SK-N-SH (cell line): Measurements from ENCODE around the gene HK3. TPM values are rescaled to one million over a fixed set of nuclear protein-coding genes. Genes with fewer than 3 reads are reported as not detected.

Experiments used
- CTCF ChIA-PET: fragments of 300-600, 350-600 bp; formaldehyde crosslinking; extraction: SDS; loops from one replicate; lab custom pipeline; 2021; lab: Yijun Ruan, JAX
- POLR2A ChIA-PET: fragments of 350-600 bp; sonication (Branson Sonifier 250); formaldehyde crosslinking; extraction: SDS; loops from one replicate; lab custom pipeline; 2020; ENCODE audit warnings: antibody characterized with exemption, inconsistent platforms; lab: Yijun Ruan, JAX
- DNase-seq: peaks from one replicate; pipeline ENCODE4 v3.0.0; 2012
- H2AFZ ChIP-seq: fragments of 200-600 bp; sonication (generic); 2 replicates; pipeline ENCODE4 v1.8.1; 2016; ENCODE audit warnings: antibody characterized with exemption, mild to moderate bottlenecking, low read depth
- H3F3A ChIP-seq: fragments of 200-600 bp; sonication (generic); replicated peaks from 2 replicates; pipeline ENCODE3; 2016; ENCODE audit warnings: antibody characterized with exemption, mild to moderate bottlenecking; ENCODE audit not compliant: insufficient read depth
- H3K27ac ChIP-seq, 2 experiments: fragments of 200-500 bp in 1 of 2; fragments of 200-600 bp in 1 of 2; sonication (Bioruptor generic) in 1 of 2; sonication (generic), shearing (Covaris generic) in 1 of 2; 2 replicates each; pipeline versions ENCODE4 v1.5.1 to v1.6.1; 2014 to 2016; ENCODE audit warnings: low read depth in 2 of 2, inconsistent platforms in 1 of 2, low read length in 1 of 2, mild to moderate bottlenecking in 1 of 2, mixed read lengths in 1 of 2
- H3K27me3 ChIP-seq: fragments of 200-600 bp; sonication (generic), shearing (Covaris generic); 2 replicates; pipeline ENCODE4 v1.6.1; 2016; ENCODE audit warnings: mixed run types; ENCODE audit not compliant: insufficient read depth
- H3K36me3 ChIP-seq, 2 experiments: fragments of 200-500 bp in 1 of 2; fragments of 200-600 bp in 1 of 2; sonication (Bioruptor generic) in 1 of 2; sonication (generic) in 1 of 2; replicated peaks in 1 of 2; 2 replicates each; pipeline versions ENCODE3 to v1.5.1; 2014 to 2016; ENCODE audit warnings: low read length in 1 of 2, mild to moderate bottlenecking in 1 of 2; ENCODE audit not compliant: insufficient read depth in 2 of 2, control insufficient read depth in 1 of 2
- H3K4me1 ChIP-seq, 2 experiments: fragments of 200-500 bp in 1 of 2; fragments of 200-600 bp in 1 of 2; sonication (Bioruptor generic) in 1 of 2; sonication (generic), shearing (Covaris generic) in 1 of 2; 2 replicates each; pipeline versions ENCODE4 v1.5.1 to v1.6.1; 2014 to 2016; ENCODE audit warnings: low read depth in 1 of 2, low read length in 1 of 2, mixed run types in 1 of 2; ENCODE audit not compliant: insufficient read depth in 2 of 2, control insufficient read depth in 1 of 2
- H3K4me2 ChIP-seq: fragments of 200-600 bp; sonication (generic), shearing (Covaris generic); 2 replicates; pipeline ENCODE4 v1.6.1; 2017; ENCODE audit warnings: mixed run types
- H3K4me3 ChIP-seq, 2 experiments: fragments of 200-500 bp in 1 of 2; fragments of 200-600 bp in 1 of 2; sonication (Bioruptor generic) in 1 of 2; sonication (generic), shearing (Covaris generic) in 1 of 2; 2 replicates each; pipeline versions ENCODE4 v1.5.1 to v1.8.1; 2014 to 2016; ENCODE audit warnings: low read depth in 2 of 2, inconsistent platforms in 1 of 2, low read length in 1 of 2, mild to moderate bottlenecking in 1 of 2, mixed read lengths in 1 of 2, moderate library complexity in 1 of 2
- H3K79me2 ChIP-seq: fragments of 200-600 bp; sonication (generic); 2 replicates; pipeline ENCODE4 v1.8.1; 2017; ENCODE audit warnings: mild to moderate bottlenecking; ENCODE audit not compliant: insufficient read depth
- H3K9ac ChIP-seq: fragments of 200-600 bp; sonication (generic); 2 replicates; pipeline ENCODE4 v1.6.1; 2017; ENCODE audit warnings: mixed run types
- H3K9me2 ChIP-seq: fragments of 200-600 bp; sonication (generic); 2 replicates; pipeline ENCODE4 v1.6.1; 2017; ENCODE audit warnings: mixed run types
- H3K9me3 ChIP-seq: fragments of 200-600 bp; sonication (generic); 2 replicates; pipeline ENCODE4 v1.6.1; 2017; ENCODE audit warnings: mixed run types, mild to moderate bottlenecking, moderate library complexity
- H4K20me1 ChIP-seq: fragments of 200-600 bp; sonication (generic); 2 replicates; pipeline ENCODE4 v1.6.1; 2017; ENCODE audit warnings: mild to moderate bottlenecking, mixed run types; ENCODE audit not compliant: insufficient read depth
- FOSL2 ChIP-seq: IDR thresholded peaks from 2 replicates; pipeline ENCODE4 v1.4.0; 2012; ENCODE audit warnings: low read depth, mild to moderate bottlenecking, moderate library complexity, borderline replicate concordance
- GABPA ChIP-seq: IDR thresholded peaks from 2 replicates; pipeline ENCODE4 v1.4.0; 2012; ENCODE audit warnings: low read depth, mild to moderate bottlenecking
- GATA2 ChIP-seq: sonication (generic); formaldehyde crosslinking; IDR thresholded peaks from 2 replicates; pipeline ENCODE4 v1.5.0; 2020; ENCODE audit warnings: mild to moderate bottlenecking, missing genetic modification reagents
- MEF2A ChIP-seq: IDR thresholded peaks from 2 replicates; pipeline ENCODE4 v1.4.0; 2012; ENCODE audit warnings: low read depth, borderline replicate concordance
- MXI1 ChIP-seq: IDR thresholded peaks from 2 replicates; pipeline ENCODE4 v1.6.1; 2012; ENCODE audit warnings: mild to moderate bottlenecking, low read depth, low read length, improper control_type of control experiment
- NFIC ChIP-seq: IDR thresholded peaks from 2 replicates; pipeline ENCODE4 v1.4.0; 2012; ENCODE audit warnings: borderline replicate concordance
- RAD21 ChIP-seq: IDR thresholded peaks from 2 replicates; pipeline ENCODE4 v1.6.1; 2012; ENCODE audit warnings: mild to moderate bottlenecking, low read length
- RFX5 ChIP-seq: IDR thresholded peaks from 2 replicates; pipeline ENCODE4 v1.6.1; 2012; ENCODE audit warnings: mild to moderate bottlenecking, improper control_type of control experiment, low read length
- RXRA ChIP-seq: IDR thresholded peaks from 2 replicates; pipeline ENCODE4 v1.4.0; 2012; ENCODE audit warnings: low read depth, mild to moderate bottlenecking, borderline replicate concordance
- SMC3 ChIP-seq: IDR thresholded peaks from 2 replicates; pipeline ENCODE4 v1.6.1; 2012; ENCODE audit warnings: low read depth, low read length, improper control_type of control experiment
- TEAD4 ChIP-seq: IDR thresholded peaks from 2 replicates; pipeline ENCODE4 v1.4.0; 2012; ENCODE audit warnings: mild to moderate bottlenecking, borderline replicate concordance; ENCODE audit not compliant: insufficient read depth
- WGBS: methylation state at CpG from one replicate; pipeline ENCODE4 v1.1.6; 2017; ENCODE audit warnings: low lambda C conversion rate; 5-methylcytosine and 5-hydroxymethylcytosine counted together
- polyA plus RNA-seq, 3 experiments: library from polyadenylated mRNA; depleted of rRNA; stranded (reverse); fragments of >200 nt; gene quantifications; 2 replicates each; pipeline ENCODE4 v1.2.3, GENCODE V29; 2012
- TF ChIP-seq, protein P1 (sequence below): IDR thresholded peaks from 2 replicates; pipeline ENCODE4 v1.4.0; 2012; ENCODE audit warnings: low read depth, borderline replicate concordance
- TF ChIP-seq, protein P2 (sequence below): IDR thresholded peaks from 2 replicates; pipeline ENCODE4 v1.4.0; 2012; ENCODE audit warnings: low read depth
- TF ChIP-seq, protein P3 (sequence below): fragments of 150-350 bp; IDR thresholded peaks from 2 replicates; pipeline ENCODE4 v1.6.1; 2017; ENCODE audit warnings: antibody characterized with exemption, low read length, low read depth, borderline replicate concordance
- TF ChIP-seq, protein P4 (sequence below): IDR thresholded peaks from 2 replicates; pipeline ENCODE4; 2012
- TF ChIP-seq, protein P5 (sequence below): fragments of 150-350 bp; IDR thresholded peaks from 2 replicates; pipeline ENCODE4 v1.6.1; 2016; ENCODE audit warnings: mild to moderate bottlenecking, low read depth, low read length
- TF ChIP-seq, protein P6 (sequence below): IDR thresholded peaks from 2 replicates; pipeline ENCODE4 v1.4.0; 2012; ENCODE audit warnings: low read depth, borderline replicate concordance
- TF ChIP-seq, protein P7 (sequence below): IDR thresholded peaks from 2 replicates; pipeline ENCODE4 v1.6.1; 2012; ENCODE audit warnings: mild to moderate bottlenecking, low read depth, low read length, moderate library complexity

Gene HK3
- polyA plus RNA-seq, 1 of the 3 experiments (the other 2 are of a cell fraction): 0.02 TPM

DNA sequence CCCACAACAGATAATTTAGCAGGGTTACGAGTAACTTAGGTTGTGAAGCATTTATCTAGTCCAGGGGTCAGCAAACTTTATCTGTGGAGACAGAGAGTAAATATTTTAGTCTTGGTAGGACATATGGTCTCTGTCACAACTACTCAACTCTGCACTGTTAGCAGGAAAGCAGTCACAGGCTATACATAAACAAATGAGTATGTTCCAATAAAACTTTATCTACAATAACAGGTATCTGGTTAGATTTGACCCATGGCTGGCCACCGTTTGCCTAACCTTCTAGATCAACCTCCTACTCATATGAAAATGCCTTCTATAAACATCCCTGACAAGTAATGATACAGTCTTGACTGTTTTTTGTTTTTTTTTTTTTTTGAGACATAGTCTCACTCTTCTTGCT is 13.0 kb upstream of the HK3 start:
- Histone ChIP-seq H3K4me3 (no peak overlapping the region), H3F3A (no peaks in the 10 kb centered on the region), H3K9ac (no peak overlapping the region), H2AFZ (no peak overlapping the region), H3K36me3 (peaks cover 23 to 32% of the 10 kb centered on the region in 2 experiments), H3K27ac (no peak overlapping the region), H3K9me2 (no peaks in the 10 kb centered on the region), H3K4me2 (no peak overlapping the region), H4K20me1 (no peaks in the 10 kb centered on the region), H3K27me3 (no peaks in the 10 kb centered on the region), H3K79me2 (no peaks in the 10 kb centered on the region; the same call in none of the 2 replicates), H3K4me1 (no peaks in the 10 kb centered on the region; a peak in 1 of 4 replicates), H3K9me3 (no peaks in the 10 kb centered on the region)
- POLR2A ChIA-PET: no interaction called here
- CTCF ChIA-PET: interaction anchor here (1.4 to 1.6 kb wide), 2 partner anchors 160 to 251 kb away, joined by 3 to 4 read pairs; no protein-coding TSS in a partner anchor
- no peak for DNase-seq
- TF ChIP-seq, protein P1, sequence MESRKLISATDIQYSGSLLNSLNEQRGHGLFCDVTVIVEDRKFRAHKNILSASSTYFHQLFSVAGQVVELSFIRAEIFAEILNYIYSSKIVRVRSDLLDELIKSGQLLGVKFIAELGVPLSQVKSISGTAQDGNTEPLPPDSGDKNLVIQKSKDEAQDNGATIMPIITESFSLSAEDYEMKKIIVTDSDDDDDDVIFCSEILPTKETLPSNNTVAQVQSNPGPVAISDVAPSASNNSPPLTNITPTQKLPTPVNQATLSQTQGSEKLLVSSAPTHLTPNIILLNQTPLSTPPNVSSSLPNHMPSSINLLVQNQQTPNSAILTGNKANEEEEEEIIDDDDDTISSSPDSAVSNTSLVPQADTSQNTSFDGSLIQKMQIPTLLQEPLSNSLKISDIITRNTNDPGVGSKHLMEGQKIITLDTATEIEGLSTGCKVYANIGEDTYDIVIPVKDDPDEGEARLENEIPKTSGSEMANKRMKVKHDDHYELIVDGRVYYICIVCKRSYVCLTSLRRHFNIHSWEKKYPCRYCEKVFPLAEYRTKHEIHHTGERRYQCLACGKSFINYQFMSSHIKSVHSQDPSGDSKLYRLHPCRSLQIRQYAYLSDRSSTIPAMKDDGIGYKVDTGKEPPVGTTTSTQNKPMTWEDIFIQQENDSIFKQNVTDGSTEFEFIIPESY: no peak
- TF ChIP-seq RXRA: no peak
- TF ChIP-seq, protein P2, sequence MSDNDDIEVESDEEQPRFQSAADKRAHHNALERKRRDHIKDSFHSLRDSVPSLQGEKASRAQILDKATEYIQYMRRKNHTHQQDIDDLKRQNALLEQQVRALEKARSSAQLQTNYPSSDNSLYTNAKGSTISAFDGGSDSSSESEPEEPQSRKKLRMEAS: no peak
- TF ChIP-seq GATA2 (CRISPR knock-in tag): no peak
- TF ChIP-seq, protein P3, sequence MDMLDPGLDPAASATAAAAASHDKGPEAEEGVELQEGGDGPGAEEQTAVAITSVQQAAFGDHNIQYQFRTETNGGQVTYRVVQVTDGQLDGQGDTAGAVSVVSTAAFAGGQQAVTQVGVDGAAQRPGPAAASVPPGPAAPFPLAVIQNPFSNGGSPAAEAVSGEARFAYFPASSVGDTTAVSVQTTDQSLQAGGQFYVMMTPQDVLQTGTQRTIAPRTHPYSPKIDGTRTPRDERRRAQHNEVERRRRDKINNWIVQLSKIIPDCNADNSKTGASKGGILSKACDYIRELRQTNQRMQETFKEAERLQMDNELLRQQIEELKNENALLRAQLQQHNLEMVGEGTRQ: no peak
- TF ChIP-seq, protein P4, sequence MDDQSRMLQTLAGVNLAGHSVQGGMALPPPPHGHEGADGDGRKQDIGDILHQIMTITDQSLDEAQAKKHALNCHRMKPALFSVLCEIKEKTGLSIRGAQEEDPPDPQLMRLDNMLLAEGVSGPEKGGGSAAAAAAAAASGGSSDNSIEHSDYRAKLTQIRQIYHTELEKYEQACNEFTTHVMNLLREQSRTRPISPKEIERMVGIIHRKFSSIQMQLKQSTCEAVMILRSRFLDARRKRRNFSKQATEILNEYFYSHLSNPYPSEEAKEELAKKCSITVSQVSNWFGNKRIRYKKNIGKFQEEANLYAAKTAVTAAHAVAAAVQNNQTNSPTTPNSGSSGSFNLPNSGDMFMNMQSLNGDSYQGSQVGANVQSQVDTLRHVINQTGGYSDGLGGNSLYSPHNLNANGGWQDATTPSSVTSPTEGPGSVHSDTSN: no peak
- no peak for TF ChIP-seq MXI1
- TF ChIP-seq, protein P5, sequence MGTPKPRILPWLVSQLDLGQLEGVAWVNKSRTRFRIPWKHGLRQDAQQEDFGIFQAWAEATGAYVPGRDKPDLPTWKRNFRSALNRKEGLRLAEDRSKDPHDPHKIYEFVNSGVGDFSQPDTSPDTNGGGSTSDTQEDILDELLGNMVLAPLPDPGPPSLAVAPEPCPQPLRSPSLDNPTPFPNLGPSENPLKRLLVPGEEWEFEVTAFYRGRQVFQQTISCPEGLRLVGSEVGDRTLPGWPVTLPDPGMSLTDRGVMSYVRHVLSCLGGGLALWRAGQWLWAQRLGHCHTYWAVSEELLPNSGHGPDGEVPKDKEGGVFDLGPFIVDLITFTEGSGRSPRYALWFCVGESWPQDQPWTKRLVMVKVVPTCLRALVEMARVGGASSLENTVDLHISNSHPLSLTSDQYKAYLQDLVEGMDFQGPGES: no peak
- no peak for TF ChIP-seq SMC3
- TF ChIP-seq, protein P6, sequence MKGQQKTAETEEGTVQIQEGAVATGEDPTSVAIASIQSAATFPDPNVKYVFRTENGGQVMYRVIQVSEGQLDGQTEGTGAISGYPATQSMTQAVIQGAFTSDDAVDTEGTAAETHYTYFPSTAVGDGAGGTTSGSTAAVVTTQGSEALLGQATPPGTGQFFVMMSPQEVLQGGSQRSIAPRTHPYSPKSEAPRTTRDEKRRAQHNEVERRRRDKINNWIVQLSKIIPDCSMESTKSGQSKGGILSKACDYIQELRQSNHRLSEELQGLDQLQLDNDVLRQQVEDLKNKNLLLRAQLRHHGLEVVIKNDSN: no peak
- no peak for TF ChIP-seq MEF2A
- no peak for TF ChIP-seq FOSL2
- TF ChIP-seq RFX5: no peak
- no peak for TF ChIP-seq TEAD4
- TF ChIP-seq RAD21: no peak
- TF ChIP-seq GABPA: no peak
- TF ChIP-seq NFIC: no peak
- TF ChIP-seq, protein P7, sequence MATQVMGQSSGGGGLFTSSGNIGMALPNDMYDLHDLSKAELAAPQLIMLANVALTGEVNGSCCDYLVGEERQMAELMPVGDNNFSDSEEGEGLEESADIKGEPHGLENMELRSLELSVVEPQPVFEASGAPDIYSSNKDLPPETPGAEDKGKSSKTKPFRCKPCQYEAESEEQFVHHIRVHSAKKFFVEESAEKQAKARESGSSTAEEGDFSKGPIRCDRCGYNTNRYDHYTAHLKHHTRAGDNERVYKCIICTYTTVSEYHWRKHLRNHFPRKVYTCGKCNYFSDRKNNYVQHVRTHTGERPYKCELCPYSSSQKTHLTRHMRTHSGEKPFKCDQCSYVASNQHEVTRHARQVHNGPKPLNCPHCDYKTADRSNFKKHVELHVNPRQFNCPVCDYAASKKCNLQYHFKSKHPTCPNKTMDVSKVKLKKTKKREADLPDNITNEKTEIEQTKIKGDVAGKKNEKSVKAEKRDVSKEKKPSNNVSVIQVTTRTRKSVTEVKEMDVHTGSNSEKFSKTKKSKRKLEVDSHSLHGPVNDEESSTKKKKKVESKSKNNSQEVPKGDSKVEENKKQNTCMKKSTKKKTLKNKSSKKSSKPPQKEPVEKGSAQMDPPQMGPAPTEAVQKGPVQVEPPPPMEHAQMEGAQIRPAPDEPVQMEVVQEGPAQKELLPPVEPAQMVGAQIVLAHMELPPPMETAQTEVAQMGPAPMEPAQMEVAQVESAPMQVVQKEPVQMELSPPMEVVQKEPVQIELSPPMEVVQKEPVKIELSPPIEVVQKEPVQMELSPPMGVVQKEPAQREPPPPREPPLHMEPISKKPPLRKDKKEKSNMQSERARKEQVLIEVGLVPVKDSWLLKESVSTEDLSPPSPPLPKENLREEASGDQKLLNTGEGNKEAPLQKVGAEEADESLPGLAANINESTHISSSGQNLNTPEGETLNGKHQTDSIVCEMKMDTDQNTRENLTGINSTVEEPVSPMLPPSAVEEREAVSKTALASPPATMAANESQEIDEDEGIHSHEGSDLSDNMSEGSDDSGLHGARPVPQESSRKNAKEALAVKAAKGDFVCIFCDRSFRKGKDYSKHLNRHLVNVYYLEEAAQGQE: no peak
- WGBS: 87% methylated on average over 2 of the region's 2 CpGs
